Rectal smooth muscle tissue (tissue), 1 donor: ENCODE measurements around the gene UNKL.

Experiments used
- H3K27ac ChIP-seq: one replicate; pipeline ENCODE4 v1.7.0; 2013; ENCODE audit warnings: low read depth, low read length, inconsistent platforms
- H3K27me3 ChIP-seq: one replicate; pipeline ENCODE4 v1.7.0; 2013; ENCODE audit warnings: low read length; ENCODE audit not compliant: control insufficient read depth, insufficient read depth
- H3K36me3 ChIP-seq: one replicate; pipeline ENCODE4 v1.7.0; 2013; ENCODE audit warnings: low read length; ENCODE audit not compliant: control insufficient read depth, insufficient read depth
- H3K4me1 ChIP-seq: one replicate; pipeline ENCODE4 v1.7.0; 2013; ENCODE audit warnings: low read length; ENCODE audit not compliant: control insufficient read depth, insufficient read depth
- H3K4me3 ChIP-seq: one replicate; pipeline ENCODE4 v1.7.0; 2013; ENCODE audit warnings: low read length
- H3K9ac ChIP-seq: one replicate; pipeline ENCODE4 v1.7.0; 2013; ENCODE audit warnings: low read length

The UNKL gene

DNA sequence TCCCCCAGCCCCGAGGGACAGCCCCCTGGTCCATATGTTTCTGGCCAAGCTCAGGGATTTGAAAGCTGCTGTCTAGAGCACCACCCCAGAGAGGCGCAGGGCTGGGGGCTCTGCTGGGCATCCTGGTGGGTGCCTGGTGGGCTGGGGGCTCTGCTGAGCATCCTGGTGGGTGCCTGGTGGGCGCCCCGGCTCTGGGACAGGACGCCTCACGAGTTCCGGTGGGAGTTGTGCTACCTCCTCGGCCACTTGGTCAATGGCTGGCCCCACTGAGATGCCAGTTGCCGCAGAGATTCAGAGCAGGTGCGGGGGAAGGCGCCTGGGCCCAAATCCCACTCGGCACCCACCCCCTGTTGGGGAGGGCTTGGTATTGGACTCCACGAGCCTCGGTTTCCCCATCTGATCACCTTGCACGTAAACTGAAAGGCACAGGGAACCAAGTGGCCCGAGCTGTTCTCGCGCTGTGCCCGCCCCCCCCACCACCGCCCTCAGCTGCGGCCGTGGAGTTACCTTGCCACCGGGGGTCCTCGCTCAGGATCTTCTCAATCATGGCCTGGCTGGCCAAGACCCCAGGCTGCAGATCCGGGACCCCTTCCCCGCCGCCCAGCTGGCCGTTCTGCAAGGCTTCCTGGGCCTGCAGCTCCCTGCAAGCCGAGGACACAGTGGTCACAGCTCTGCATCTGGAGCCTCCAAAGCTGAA lies 13.3 kb downstream of the UNKL start:
- Histone ChIP-seq H3K36me3 (peaks cover 23% of the 10 kb centered on the region), H3K9ac (no peak overlapping the region), H3K27me3 (no peaks in the 10 kb centered on the region), H3K27ac (no peak overlapping the region), H3K4me3 (no peak overlapping the region), H3K4me1 (no peaks in the 10 kb centered on the region)

DNA sequence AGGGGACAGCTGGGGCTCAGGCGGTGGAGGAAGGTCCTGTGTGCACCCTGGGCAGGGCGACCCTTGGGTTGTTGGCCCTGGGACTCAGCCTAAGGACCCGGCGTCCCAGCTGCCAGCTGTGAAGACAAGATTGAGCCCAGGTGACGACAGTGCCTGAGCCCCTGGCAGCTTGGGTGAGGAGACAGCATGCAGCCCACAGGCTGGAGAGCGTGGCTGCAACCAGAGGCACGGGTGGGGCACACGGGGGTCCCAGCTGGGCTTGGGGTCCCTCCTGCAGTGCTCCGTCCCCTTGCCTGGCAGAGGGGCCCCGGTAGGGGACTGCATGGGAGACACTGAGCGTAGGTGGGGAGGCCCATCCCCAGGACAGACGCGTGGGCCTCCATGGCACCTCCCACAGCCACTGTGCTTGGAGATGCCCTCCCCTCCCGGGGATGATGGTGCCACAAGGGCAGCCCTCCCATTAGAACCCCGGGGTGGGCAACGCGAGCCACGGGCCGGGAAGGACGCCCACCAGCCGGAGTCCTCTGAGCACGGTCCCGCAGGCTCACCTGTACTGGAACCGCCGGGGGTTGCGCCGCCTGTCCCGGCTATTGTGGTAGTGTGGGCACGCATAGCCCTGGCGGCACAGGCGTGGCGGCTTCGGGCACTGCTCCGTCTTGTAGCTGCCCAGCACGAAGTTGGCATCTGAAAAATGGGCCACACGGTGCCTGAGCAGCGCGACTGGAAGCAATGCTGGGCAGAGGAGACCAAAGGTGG lies 15.5 kb downstream of the UNKL start:
- Histone ChIP-seq H3K27me3 (no peaks in the 10 kb centered on the region), H3K4me3 (no peak overlapping the region), H3K36me3 (peaks cover 23% of the 10 kb centered on the region), H3K9ac (no peak overlapping the region), H3K4me1 (no peaks in the 10 kb centered on the region), H3K27ac (no peak overlapping the region)

DNA sequence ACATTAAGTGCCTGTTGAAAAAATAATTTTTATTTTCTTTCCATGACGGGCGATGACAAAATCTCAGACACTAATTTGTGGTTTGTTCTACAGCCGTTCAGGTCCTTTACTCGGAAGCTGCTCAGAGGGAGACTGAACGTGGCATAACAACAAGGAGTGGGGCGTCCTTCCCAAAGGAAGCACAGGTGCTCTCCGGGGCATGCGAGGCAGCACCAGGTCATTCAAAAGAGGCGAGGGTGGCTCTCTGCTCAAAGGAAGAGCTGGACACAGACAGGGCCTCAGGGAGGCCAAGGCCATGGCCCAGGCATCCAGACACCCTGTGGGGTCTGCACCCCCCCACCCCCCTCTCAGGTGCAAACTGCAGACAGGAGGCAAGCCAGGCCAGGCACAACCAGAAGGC lies 16.2 kb downstream of the UNKL start:
- H3K4me1 ChIP-seq = no peaks in the 10 kb centered on the region
- H3K27me3 ChIP-seq = no peaks in the 10 kb centered on the region
- H3K36me3 ChIP-seq = peaks cover 30% of the 10 kb centered on the region
- no peak overlapping the region for H3K4me3 ChIP-seq
- H3K9ac ChIP-seq = no peak overlapping the region
- no peak overlapping the region for H3K27ac ChIP-seq

DNA sequence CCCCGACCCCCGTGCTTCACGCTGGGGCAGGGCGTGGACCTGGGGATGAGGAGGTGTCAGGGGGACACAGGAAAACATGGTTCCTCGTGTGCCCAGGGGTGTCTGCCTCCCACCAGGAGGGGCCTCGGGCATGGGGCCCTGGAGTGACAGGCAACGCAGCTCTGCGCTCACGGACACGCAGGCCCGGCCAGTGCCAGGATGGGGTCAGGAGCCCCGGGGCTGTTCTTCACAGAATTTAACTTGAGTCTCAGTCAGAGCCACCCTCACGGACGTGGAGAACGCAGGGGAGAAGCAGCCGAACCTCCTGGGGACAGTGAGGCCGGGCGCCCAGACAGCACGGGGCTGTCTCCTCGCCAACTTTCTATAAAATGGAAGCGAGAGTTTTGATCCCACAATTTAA lies 16.7 kb downstream of the UNKL start:
- no peak overlapping the region for H3K4me3 ChIP-seq
- no peak overlapping the region for H3K27ac ChIP-seq
- no peak overlapping the region for H3K9ac ChIP-seq
- peaks cover 30% of the 10 kb centered on the region for H3K36me3 ChIP-seq
- no peaks in the 10 kb centered on the region for H3K4me1 ChIP-seq
- H3K27me3 ChIP-seq = no peaks in the 10 kb centered on the region

DNA sequence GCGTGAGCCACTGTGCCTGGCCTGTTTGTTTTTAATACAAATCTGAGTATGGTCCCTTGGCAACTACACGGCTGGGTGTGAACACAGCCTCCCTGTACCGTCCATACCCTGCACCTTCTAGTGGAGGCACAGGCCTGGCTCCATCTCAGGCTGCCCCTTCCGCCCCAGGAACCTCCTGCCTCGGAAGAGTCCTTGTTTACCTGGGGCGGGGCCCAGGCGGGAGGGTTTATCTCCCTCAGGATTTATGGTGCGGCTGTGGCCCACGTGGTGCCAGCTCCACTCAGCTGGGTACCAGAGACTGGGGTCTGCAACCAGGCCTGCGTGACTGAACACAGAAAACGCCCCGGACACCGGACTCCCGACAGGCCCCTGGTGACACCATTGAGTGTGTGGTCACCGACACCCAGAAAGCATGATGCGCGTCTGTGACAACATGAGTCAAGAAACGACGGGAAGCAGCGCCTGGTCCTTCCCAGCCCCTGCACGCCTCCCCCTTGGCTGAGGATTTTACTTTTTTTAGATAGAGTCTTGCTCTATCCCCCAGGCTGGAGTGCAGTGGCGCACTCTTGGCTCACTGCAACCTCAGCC lies 19.0 kb downstream of the UNKL start:
- Histone ChIP-seq H3K27me3 (no peaks in the 10 kb centered on the region), H3K9ac (no peak overlapping the region), H3K4me3 (no peak overlapping the region), H3K27ac (no peak overlapping the region), H3K4me1 (no peaks in the 10 kb centered on the region), H3K36me3 (peaks cover 24% of the 10 kb centered on the region)

DNA sequence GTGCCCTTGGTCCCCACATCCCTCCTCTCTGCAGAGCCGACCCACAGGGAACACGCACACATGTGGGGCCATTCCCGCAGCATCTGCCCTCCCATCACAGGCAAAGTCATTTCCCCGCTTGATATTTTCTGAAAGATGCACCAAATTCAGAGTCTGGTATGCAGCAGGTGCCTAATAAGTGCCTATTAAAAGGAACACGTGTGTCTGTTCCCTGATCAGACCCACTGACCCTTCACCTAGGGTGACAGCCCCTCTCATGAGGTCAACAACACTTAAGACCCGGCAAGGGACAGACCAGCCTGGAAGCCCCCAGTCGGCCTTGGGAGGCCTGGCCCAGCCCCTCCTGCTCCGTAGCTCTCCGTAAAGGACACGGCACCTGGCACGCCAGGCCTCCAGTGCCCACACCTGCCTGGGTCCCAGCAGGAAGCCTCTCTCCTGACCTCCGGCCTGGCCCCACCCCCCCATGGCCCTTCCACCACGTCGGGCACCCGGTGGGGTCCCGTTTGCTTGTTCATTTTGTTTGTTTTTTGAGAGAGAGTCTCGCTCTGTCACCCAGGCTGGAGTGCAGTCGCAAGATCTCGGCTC lies 20.0 kb downstream of the UNKL start:
- H3K4me3 ChIP-seq = no peak overlapping the region
- H3K27me3 ChIP-seq = no peaks in the 10 kb centered on the region
- peaks cover 20% of the 10 kb centered on the region for H3K36me3 ChIP-seq
- no peak overlapping the region for H3K9ac ChIP-seq
- no peak overlapping the region for H3K27ac ChIP-seq
- H3K4me1 ChIP-seq = no peaks in the 10 kb centered on the region

DNA sequence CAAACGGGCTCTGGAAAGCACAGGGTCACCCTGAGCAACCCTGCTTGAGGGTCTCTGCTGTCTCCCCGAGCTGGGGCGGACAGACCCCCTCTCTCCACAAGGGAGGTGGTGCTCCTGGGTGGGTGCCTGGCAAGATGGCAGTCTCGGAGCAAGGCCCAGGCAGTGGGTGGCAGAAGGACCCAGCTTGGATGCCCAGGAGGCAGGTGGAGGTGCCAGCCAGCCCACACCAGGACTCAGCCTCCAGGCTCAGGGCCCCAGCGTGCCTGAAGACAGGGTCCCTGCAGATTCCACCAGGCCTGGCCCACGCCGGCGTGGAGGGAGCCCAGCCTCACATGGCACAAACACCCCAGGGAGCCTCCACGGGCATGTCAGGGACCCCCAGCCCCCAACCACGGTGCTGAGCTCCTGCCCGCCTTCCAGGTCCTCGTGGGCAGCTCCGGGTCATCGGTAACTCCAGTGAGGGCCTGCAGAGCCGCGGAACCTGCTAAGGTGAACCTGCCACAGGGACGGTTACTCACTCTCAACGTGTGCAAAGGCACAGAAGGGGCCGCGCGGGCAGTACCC lies 20.8 kb downstream of the UNKL start:
- H3K9ac ChIP-seq = no peak overlapping the region
- H3K4me3 ChIP-seq = no peak overlapping the region
- no peaks in the 10 kb centered on the region for H3K4me1 ChIP-seq
- H3K27me3 ChIP-seq = no peaks in the 10 kb centered on the region
- no peak overlapping the region for H3K27ac ChIP-seq
- H3K36me3 ChIP-seq = peaks cover 15% of the 10 kb centered on the region

DNA sequence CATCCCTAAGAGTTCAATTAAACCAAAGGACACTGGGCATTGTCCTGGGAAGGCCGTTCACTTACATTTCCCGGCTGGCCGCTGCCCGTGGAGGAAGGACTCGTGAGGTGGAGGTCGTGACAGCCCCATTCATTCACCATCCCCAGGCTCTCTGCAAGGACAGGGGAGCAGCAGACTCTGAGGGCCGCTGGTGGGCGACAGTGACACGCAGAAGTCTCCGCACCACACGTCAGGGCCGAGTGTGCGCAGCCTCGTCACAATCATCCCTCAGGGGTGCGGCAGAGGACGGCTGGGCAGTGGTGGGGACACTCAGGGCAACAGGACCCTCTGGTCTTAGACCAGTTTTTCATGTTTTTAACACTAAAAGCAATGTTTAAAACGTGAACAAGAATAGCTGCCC lies 21.7 kb downstream of the UNKL start:
- Histone ChIP-seq H3K9ac (no peak overlapping the region), H3K36me3 (peaks cover 15% of the 10 kb centered on the region), H3K27ac (no peak overlapping the region), H3K27me3 (no peaks in the 10 kb centered on the region), H3K4me1 (no peaks in the 10 kb centered on the region), H3K4me3 (no peak overlapping the region)

DNA sequence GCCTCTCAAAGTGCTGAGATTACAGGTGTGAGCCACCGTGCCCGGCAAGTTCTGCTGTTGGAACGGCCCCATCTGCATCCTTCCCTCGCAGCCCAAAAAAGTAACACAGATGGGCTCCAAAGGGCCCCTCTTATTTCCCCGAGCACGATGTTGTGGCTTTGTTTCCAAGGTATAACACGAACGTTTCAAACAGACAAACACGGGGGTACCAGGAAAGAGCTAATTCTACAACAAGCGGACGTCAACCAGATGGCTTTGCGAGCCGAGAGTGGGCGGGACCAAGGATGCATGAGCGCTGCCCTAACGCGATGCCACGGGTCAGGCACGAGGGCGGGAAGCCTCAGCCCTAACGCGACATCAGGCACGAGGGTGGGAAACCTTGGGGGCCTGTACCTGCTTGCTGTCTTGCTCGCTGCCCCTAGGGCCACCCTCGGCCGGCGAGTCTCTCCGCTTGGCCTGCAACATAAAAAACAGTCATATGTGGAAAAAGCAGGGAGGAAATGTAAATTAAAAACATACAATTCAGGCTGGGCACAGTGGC lies 24.2 kb downstream of the UNKL start:
- no peak overlapping the region for H3K4me3 ChIP-seq
- no peak overlapping the region for H3K27ac ChIP-seq
- H3K36me3 ChIP-seq = peaks cover 11% of the 10 kb centered on the region
- H3K4me1 ChIP-seq = no peaks in the 10 kb centered on the region
- H3K27me3 ChIP-seq = no peaks in the 10 kb centered on the region
- H3K9ac ChIP-seq = no peak overlapping the region

DNA sequence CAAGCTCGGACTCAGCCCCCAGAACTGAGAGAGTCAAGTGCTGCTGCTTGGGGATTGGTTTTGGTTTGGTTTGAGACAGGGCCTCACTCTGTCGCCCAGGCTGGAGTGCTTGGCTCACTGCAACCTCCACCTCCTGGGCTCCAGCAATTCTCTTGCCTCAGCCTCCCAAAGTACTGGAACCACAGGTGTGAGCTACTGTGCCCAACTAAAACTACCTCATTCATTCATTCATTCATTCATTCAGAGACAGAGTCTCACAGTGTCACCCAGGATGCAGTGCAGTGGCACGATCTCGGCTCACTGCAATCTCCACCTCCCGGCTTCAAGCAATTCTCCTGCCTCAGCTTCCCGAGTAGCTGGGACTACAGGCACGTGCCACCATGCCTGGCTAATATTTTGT lies 24.7 kb downstream of the UNKL start:
- no peak overlapping the region for H3K27ac ChIP-seq
- H3K27me3 ChIP-seq = no peaks in the 10 kb centered on the region
- H3K4me1 ChIP-seq = no peaks in the 10 kb centered on the region
- peaks cover 11% of the 10 kb centered on the region for H3K36me3 ChIP-seq
- H3K9ac ChIP-seq = no peak overlapping the region
- H3K4me3 ChIP-seq = no peak overlapping the region

DNA sequence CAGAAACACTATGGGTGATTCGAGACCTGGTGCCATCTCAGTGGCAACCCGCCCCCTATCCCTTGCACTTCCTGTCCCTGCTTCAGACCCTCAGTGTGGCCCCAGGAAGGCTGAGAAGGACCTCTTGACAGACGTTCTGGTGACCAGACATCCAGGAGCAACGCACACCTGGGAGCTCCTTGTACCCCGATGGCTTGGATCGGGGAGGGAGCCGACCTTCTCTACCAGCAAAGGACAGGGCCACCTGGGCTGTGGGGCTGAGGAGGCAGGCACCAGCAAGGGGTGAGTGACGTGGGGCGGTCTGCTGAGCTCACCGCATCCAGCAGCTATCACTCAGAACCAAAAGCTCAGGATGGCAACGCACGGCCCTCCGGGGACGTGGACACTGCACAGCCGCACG lies 27.2 kb downstream of the UNKL start:
- Histone ChIP-seq H3K27me3 (no peaks in the 10 kb centered on the region), H3K27ac (no peak overlapping the region), H3K4me1 (no peaks in the 10 kb centered on the region), H3K9ac (no peak overlapping the region), H3K36me3 (peaks cover 7% of the 10 kb centered on the region), H3K4me3 (no peak overlapping the region)

DNA sequence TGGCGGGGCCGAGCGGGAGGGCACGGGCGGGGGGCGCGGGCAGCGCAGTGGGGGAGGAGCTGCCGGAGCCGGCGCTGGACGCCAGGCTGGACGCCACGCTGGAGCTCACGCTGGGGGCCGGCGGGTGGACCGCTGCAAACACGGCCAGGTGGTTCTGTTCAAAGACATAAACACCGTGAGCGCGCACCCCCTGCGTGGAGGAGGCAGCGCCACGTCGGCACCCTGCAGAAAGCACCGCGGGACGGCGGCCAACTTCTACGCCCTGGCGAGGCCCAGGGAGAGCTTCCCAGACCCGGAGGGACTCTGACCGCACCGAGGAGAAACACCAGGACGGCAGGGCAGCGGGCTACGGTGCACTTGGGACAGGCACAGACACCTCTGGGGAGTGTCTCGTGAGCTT lies 29.3 kb downstream of the UNKL start:
- Histone ChIP-seq H3K27ac (no peak overlapping the region), H3K36me3 (peaks cover 6% of the 10 kb centered on the region)

More for the DNA sequence above, 29.3 kb downstream of the UNKL start:
- no peaks in the 10 kb centered on the region for H3K27me3 ChIP-seq
- H3K9ac ChIP-seq = no peak overlapping the region
- H3K4me3 ChIP-seq = no peak overlapping the region
- no peaks in the 10 kb centered on the region for H3K4me1 ChIP-seq
